ENCODE data around the gene ATXN7L1.
A peak's percentile ranks its signal among the peaks of the same experiment; 100 is the strongest.

Gene ATXN7L1

GRCh38 chr7:105826143-105826542, 50.3 kb downstream of the ATXN7L1 start:
- no peak for DNase-seq

GRCh38 chr7:105825371-105825770, 51.0 kb downstream of the ATXN7L1 start:
- DNase-seq: no peak

- no peak for DNase-seq
These were observed 53.6 kb downstream of the ATXN7L1 start for GRCh38 chr7:105822806-105823205.

GRCh38 chr7:105821527-105821926, 54.9 kb downstream of the ATXN7L1 start:
- no peak for DNase-seq

- no peak for DNase-seq
These were observed 55.9 kb downstream of the ATXN7L1 start for GRCh38 chr7:105820363-105821066.

GRCh38 chr7:105819559-105819958, 56.8 kb downstream of the ATXN7L1 start:
- DNase-seq: no peak

GRCh38 chr7:105816954-105817615, 59.3 kb downstream of the ATXN7L1 start:
- no peak for DNase-seq

- no peak for DNase-seq
These were observed 60.0 kb downstream of the ATXN7L1 start for GRCh38 chr7:105816266-105816843.

- DNase-seq: no peak
These were observed 60.8 kb downstream of the ATXN7L1 start for GRCh38 chr7:105815576-105815975.

- no peak for DNase-seq
These were observed 61.9 kb downstream of the ATXN7L1 start for GRCh38 chr7:105814481-105814880.

- no peak for DNase-seq
These were observed 65.1 kb downstream of the ATXN7L1 start for GRCh38 chr7:105811189-105811847.

GRCh38 chr7:105810556-105810955, 65.8 kb downstream of the ATXN7L1 start:
- DNase-seq: no peak

GRCh38 chr7:105808703-105809590, 67.5 kb downstream of the ATXN7L1 start:
- DNase-seq: peak; percentile 77

- no peak for DNase-seq
These were observed 68.2 kb downstream of the ATXN7L1 start for GRCh38 chr7:105808209-105808608.

- no peak for DNase-seq
These were observed 69.0 kb downstream of the ATXN7L1 start for GRCh38 chr7:105807448-105807762.

GRCh38 chr7:105806592-105807447, 69.6 kb downstream of the ATXN7L1 start:
- DNase-seq: no peak

GRCh38 chr7:105805447-105806019, 70.9 kb downstream of the ATXN7L1 start:
- DNase-seq: no peak

- no peak for DNase-seq
These were observed 73.0 kb downstream of the ATXN7L1 start for GRCh38 chr7:105803429-105803736.

GRCh38 chr7:105802604-105803428, 73.6 kb downstream of the ATXN7L1 start:
- DNase-seq: no peak

- no peak for DNase-seq
These were observed 75.4 kb downstream of the ATXN7L1 start for GRCh38 chr7:105800849-105801534.

Measured in OCI-M1 (cell line).